GM23338 (cell line): ENCODE results near the gene HTR2B. TPM values are rescaled to one million over a fixed set of nuclear protein-coding genes. Genes with fewer than 3 reads are reported as not detected.

Experiments used
- ATAC-seq: fragments of 200-7000 bp; cut with Tn5 transposase; 3 replicates; pipeline ENCODE4 v1.9.1; 2020
- DNase-seq: peaks from one replicate; pipeline ENCODE4 v3.0.0-alpha.2; 2015; ENCODE audit warnings: low spot score
- H2AFZ ChIP-seq: fragments of 200-600 bp; sonication (generic); 2 replicates; pipeline ENCODE4 v1.8.0; 2016; ENCODE audit warnings: antibody characterized with exemption, mild to moderate bottlenecking, moderate library complexity
- H3F3A ChIP-seq: fragments of 200-600 bp; sonication (generic); replicated peaks from 2 replicates; pipeline ENCODE4 v1.8.0; 2017; ENCODE audit warnings: antibody characterized with exemption, mixed run types, low read depth
- H3K27ac ChIP-seq: fragments of 200-600 bp; sonication (generic); 2 replicates; pipeline ENCODE4 v1.6.1; 2016; ENCODE audit warnings: low read depth
- H3K27me3 ChIP-seq: fragments of 200-600 bp; sonication (generic); 2 replicates; pipeline ENCODE4 v1.8.0; 2016; ENCODE audit warnings: mild to moderate bottlenecking, mixed run types, moderate library complexity; ENCODE audit not compliant: insufficient read depth
- H3K36me3 ChIP-seq: fragments of 200-600 bp; sonication (generic); 2 replicates; pipeline ENCODE4 v1.8.0; 2016; ENCODE audit warnings: mild to moderate bottlenecking; ENCODE audit not compliant: insufficient read depth
- H3K4me1 ChIP-seq: fragments of 200-600 bp; sonication (generic); 2 replicates; pipeline ENCODE4 v1.8.0; 2016; ENCODE audit warnings: mild to moderate bottlenecking, moderate library complexity; ENCODE audit not compliant: insufficient read depth
- H3K4me2 ChIP-seq: fragments of 200-600 bp; sonication (generic); 2 replicates; pipeline ENCODE4 v1.7.1; 2017; ENCODE audit warnings: mixed run types
- H3K4me3 ChIP-seq: fragments of 200-600 bp; sonication (generic); 2 replicates; pipeline ENCODE4 v1.6.1; 2016; ENCODE audit warnings: mixed run types
- H3K79me2 ChIP-seq: fragments of 200-600 bp; sonication (generic); replicated peaks from 2 replicates; pipeline ENCODE4 v1.8.0; 2017; ENCODE audit warnings: mild to moderate bottlenecking; ENCODE audit not compliant: insufficient read depth
- H3K9me2 ChIP-seq: fragments of 200-600 bp; sonication (generic); 2 replicates; pipeline ENCODE4 v1.8.0; 2017; ENCODE audit not compliant: insufficient read depth
- H4K20me1 ChIP-seq: fragments of 200-600 bp; sonication (generic); replicated peaks from 2 replicates; pipeline ENCODE4 v1.8.0; 2017; ENCODE audit warnings: mild to moderate bottlenecking; ENCODE audit not compliant: insufficient read depth
- H3K27ac Mint-ChIP-seq: 2 replicates; pipeline ENCODE4 v1.8.0; 2020; ENCODE audit warnings: inconsistent platforms, mild to moderate bottlenecking, moderate library complexity, mixed read lengths
- H3K27me3 Mint-ChIP-seq: 3 replicates; pipeline ENCODE4 v1.8.0; 2022; ENCODE audit warnings: low read depth, mild to moderate bottlenecking, moderate library complexity, mixed read lengths, inconsistent platforms; ENCODE audit not compliant: insufficient read depth, poor library complexity
- H3K36me3 Mint-ChIP-seq: 3 replicates; pipeline ENCODE4 v1.8.0; 2021; ENCODE audit warnings: low read depth, mild to moderate bottlenecking, inconsistent platforms, moderate library complexity, mixed read lengths
- H3K4me1 Mint-ChIP-seq: 3 replicates; pipeline ENCODE4 v1.8.0; 2020; ENCODE audit warnings: mild to moderate bottlenecking, inconsistent platforms, mixed read lengths
- H3K4me3 Mint-ChIP-seq: 3 replicates; pipeline ENCODE4 v1.8.0; 2021; ENCODE audit warnings: moderate library complexity, mild to moderate bottlenecking, inconsistent platforms, mixed read lengths
- H3K9me3 Mint-ChIP-seq: 3 replicates; pipeline ENCODE4 v1.8.0; 2020; ENCODE audit warnings: moderate library complexity, mild to moderate bottlenecking, inconsistent platforms, mixed read lengths
- CREB1 ChIP-seq: fragments of 250-450 bp; sonication (Bioruptor Pico); IDR thresholded peaks from 2 replicates; pipeline ENCODE4 v1.5.0; 2020; ENCODE audit warnings: low read depth, mild to moderate bottlenecking, moderate library complexity
- CTCF ChIP-seq, 2 experiments: fragments of 200-600 bp in 1 of 2; sonication (generic) in 1 of 2; conservative IDR thresholded peaks; 2 replicates each; pipeline versions ENCODE4 v1.5.1 to v1.6.1; 2016 to 2017; ENCODE audit warnings: antibody characterized with exemption in 2 of 2, low read depth in 2 of 2, mild to moderate bottlenecking in 2 of 2, moderate library complexity in 1 of 2
- ETS1 ChIP-seq: IDR thresholded peaks from 2 replicates; pipeline ENCODE4 v1.6.1; 2016; ENCODE audit warnings: antibody characterized with exemption
- EZH2 ChIP-seq: fragments of 200-600 bp; sonication (generic); IDR thresholded peaks from one replicate; pipeline ENCODE4 v1.8.0; 2017; ENCODE audit warnings: antibody characterized with exemption, mild to moderate bottlenecking, low read depth; ENCODE audit not compliant: unreplicated experiment
- EZH2phosphoT487 ChIP-seq: fragments of 200-600 bp; sonication (generic); IDR thresholded peaks from one replicate; pipeline ENCODE4 v1.8.1; 2018; ENCODE audit warnings: antibody characterized with exemption; ENCODE audit not compliant: unreplicated experiment
- JUNB ChIP-seq: IDR thresholded peaks from one replicate; pipeline ENCODE4 v1.6.1; 2016; ENCODE audit warnings: antibody characterized with exemption; ENCODE audit not compliant: unreplicated experiment
- NANOG ChIP-seq: IDR thresholded peaks from 2 replicates; pipeline ENCODE4 v1.6.1; 2016; ENCODE audit warnings: antibody characterized with exemption, borderline replicate concordance
- POLR2AphosphoS5 ChIP-seq: IDR thresholded peaks from 2 replicates; pipeline ENCODE4 v1.6.1; 2016; ENCODE audit warnings: antibody characterized with exemption, low read depth
- STAT1 ChIP-seq: IDR thresholded peaks from one replicate; pipeline ENCODE4 v1.6.1; 2016; ENCODE audit warnings: antibody characterized with exemption; ENCODE audit not compliant: unreplicated experiment
- ZNF114 ChIP-seq: fragments of 250-450 bp; sonication (Bioruptor Pico); IDR thresholded peaks from 2 replicates; pipeline ENCODE4 v1.5.0; 2020; ENCODE audit warnings: mild to moderate bottlenecking, moderate library complexity
- ZNF331 ChIP-seq: fragments of 250-450 bp; sonication (Bioruptor Pico); IDR thresholded peaks from 2 replicates; pipeline ENCODE4 v1.5.0; 2020; ENCODE audit warnings: low read depth, mild to moderate bottlenecking, moderate library complexity
- polyA plus RNA-seq: library from polyadenylated mRNA; unstranded; fragments of >200 nt; fragmentation: Nextera tagmentation; extraction: Ambion mirVana; gene quantifications from 2 replicates; pipeline ENCODE4 v1.2.1, GENCODE V29; 2016
- total RNA-seq: library from RNA; depleted of rRNA; stranded (reverse); fragments of >200 nt; shearing (Covaris generic); gene quantifications from 2 replicates; pipeline ENCODE4 v1.2.3, GENCODE V29; 2014
- TF ChIP-seq, protein P1 (sequence below): IDR thresholded peaks from one replicate; pipeline ENCODE4 v1.6.1; 2018; ENCODE audit warnings: antibody characterized with exemption; ENCODE audit not compliant: unreplicated experiment
- TF ChIP-seq, protein P2 (sequence below): fragments of 250-450 bp; sonication (Bioruptor Pico); IDR thresholded peaks from 2 replicates; pipeline ENCODE4 v1.5.0; 2020; ENCODE audit warnings: mild to moderate bottlenecking, moderate library complexity

Gene HTR2B
- total and polyA plus RNA-seq, 2 experiments from 2014 or later = 0.16 TPM; not detected in 1

DNA sequence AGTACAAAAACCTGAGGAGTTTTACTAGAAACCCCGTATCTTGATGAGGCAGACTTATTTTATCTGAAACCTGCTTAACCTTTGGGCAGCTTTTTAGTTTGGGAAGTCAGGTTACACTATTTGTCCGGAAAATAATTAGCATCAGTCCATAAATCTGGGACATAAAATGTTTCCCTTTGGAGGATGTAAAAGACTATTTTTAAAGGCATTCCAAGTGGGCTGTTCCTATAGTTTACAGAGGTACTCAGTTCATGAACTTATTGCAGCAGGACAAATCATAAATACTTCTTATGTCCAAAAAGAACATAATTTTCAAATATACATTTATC, 6.3 kb downstream of the HTR2B start:
- Mint-ChIP-seq H3K27ac (no peak overlapping the region), H3K27me3 (no peaks in the 10 kb centered on the region)
- no peak for ATAC-seq

More for the DNA sequence above, 6.3 kb downstream of the HTR2B start:
- Mint-ChIP-seq H3K4me1 (peaks cover 29% of the 10 kb centered on the region), H3K9me3 (no peaks in the 10 kb centered on the region), H3K4me3 (no peak overlapping the region), H3K36me3 (no peaks in the 10 kb centered on the region)
- H3K9me2 ChIP-seq = no peaks in the 10 kb centered on the region
- TF ChIP-seq, protein P1, sequence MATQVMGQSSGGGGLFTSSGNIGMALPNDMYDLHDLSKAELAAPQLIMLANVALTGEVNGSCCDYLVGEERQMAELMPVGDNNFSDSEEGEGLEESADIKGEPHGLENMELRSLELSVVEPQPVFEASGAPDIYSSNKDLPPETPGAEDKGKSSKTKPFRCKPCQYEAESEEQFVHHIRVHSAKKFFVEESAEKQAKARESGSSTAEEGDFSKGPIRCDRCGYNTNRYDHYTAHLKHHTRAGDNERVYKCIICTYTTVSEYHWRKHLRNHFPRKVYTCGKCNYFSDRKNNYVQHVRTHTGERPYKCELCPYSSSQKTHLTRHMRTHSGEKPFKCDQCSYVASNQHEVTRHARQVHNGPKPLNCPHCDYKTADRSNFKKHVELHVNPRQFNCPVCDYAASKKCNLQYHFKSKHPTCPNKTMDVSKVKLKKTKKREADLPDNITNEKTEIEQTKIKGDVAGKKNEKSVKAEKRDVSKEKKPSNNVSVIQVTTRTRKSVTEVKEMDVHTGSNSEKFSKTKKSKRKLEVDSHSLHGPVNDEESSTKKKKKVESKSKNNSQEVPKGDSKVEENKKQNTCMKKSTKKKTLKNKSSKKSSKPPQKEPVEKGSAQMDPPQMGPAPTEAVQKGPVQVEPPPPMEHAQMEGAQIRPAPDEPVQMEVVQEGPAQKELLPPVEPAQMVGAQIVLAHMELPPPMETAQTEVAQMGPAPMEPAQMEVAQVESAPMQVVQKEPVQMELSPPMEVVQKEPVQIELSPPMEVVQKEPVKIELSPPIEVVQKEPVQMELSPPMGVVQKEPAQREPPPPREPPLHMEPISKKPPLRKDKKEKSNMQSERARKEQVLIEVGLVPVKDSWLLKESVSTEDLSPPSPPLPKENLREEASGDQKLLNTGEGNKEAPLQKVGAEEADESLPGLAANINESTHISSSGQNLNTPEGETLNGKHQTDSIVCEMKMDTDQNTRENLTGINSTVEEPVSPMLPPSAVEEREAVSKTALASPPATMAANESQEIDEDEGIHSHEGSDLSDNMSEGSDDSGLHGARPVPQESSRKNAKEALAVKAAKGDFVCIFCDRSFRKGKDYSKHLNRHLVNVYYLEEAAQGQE = no peak
- TF ChIP-seq STAT1 (no peak), NANOG (no peak), JUNB (no peak), ZNF114 (CRISPR knock-in tag) (no peak), ZNF331 (CRISPR knock-in tag) (no peak), EZH2 (no peak), POLR2AphosphoS5 (no peak), EZH2phosphoT487 (no peak), CTCF (conservative IDR thresholded peaks at IDR 0.05; ENCODE audit: low read depth in 2 of 2) (no peak), CREB1 (no peak), ETS1 (no peak)
- TF ChIP-seq, protein P2, sequence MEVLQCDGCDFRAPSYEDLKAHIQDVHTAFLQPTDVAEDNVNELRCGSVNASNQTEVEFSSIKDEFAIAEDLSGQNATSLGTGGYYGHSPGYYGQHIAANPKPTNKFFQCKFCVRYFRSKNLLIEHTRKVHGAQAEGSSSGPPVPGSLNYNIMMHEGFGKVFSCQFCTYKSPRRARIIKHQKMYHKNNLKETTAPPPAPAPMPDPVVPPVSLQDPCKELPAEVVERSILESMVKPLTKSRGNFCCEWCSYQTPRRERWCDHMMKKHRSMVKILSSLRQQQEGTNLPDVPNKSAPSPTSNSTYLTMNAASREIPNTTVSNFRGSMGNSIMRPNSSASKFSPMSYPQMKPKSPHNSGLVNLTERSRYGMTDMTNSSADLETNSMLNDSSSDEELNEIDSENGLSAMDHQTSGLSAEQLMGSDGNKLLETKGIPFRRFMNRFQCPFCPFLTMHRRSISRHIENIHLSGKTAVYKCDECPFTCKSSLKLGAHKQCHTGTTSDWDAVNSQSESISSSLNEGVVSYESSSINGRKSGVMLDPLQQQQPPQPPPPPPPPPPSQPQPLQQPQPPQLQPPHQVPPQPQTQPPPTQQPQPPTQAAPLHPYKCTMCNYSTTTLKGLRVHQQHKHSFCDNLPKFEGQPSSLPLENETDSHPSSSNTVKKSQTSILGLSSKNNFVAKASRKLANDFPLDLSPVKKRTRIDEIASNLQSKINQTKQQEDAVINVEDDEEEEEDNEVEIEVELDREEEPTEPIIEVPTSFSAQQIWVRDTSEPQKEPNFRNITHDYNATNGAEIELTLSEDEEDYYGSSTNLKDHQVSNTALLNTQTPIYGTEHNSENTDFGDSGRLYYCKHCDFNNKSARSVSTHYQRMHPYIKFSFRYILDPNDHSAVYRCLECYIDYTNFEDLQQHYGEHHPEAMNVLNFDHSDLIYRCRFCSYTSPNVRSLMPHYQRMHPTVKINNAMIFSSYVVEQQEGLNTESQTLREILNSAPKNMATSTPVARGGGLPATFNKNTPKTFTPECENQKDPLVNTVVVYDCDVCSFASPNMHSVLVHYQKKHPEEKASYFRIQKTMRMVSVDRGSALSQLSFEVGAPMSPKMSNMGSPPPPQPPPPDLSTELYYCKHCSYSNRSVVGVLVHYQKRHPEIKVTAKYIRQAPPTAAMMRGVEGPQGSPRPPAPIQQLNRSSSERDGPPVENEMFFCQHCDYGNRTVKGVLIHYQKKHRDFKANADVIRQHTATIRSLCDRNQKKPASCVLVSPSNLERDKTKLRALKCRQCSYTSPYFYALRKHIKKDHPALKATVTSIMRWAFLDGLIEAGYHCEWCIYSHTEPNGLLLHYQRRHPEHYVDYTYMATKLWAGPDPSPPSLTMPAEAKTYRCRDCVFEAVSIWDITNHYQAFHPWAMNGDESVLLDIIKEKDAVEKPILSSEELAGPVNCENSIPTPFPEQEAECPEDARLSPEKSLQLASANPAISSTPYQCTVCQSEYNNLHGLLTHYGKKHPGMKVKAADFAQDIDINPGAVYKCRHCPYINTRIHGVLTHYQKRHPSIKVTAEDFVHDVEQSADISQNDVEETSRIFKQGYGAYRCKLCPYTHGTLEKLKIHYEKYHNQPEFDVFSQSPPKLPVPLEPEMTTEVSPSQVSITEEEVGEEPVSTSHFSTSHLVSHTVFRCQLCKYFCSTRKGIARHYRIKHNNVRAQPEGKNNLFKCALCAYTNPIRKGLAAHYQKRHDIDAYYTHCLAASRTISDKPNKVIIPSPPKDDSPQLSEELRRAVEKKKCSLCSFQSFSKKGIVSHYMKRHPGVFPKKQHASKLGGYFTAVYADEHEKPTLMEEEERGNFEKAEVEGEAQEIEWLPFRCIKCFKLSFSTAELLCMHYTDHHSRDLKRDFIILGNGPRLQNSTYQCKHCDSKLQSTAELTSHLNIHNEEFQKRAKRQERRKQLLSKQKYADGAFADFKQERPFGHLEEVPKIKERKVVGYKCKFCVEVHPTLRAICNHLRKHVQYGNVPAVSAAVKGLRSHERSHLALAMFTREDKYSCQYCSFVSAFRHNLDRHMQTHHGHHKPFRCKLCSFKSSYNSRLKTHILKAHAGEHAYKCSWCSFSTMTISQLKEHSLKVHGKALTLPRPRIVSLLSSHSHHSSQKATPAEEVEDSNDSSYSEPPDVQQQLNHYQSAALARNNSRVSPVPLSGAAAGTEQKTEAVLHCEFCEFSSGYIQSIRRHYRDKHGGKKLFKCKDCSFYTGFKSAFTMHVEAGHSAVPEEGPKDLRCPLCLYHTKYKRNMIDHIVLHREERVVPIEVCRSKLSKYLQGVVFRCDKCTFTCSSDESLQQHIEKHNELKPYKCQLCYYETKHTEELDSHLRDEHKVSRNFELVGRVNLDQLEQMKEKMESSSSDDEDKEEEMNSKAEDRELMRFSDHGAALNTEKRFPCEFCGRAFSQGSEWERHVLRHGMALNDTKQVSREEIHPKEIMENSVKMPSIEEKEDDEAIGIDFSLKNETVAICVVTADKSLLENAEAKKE = no peak
- DNase-seq = no peak
- no peak overlapping the region for H3K4me3 ChIP-seq
- no peaks in the 10 kb centered on the region for H3K36me3 ChIP-seq
- no peak overlapping the region for H2AFZ ChIP-seq
- no peak overlapping the region for H3K27ac ChIP-seq
- no peaks in the 10 kb centered on the region for H4K20me1 ChIP-seq
- H3K4me1 ChIP-seq = peaks cover 30% of the 10 kb centered on the region
- H3K4me2 ChIP-seq = no peak overlapping the region
- no peaks in the 10 kb centered on the region for H3K79me2 ChIP-seq
- no peaks in the 10 kb centered on the region for H3F3A ChIP-seq
- no peaks in the 10 kb centered on the region for H3K27me3 ChIP-seq
